K562 (cell line): Measurements from ENCODE around the gene ANO9. TPM values are rescaled to one million over a fixed set of nuclear protein-coding genes. Genes with fewer than 3 reads are reported as not detected.

Source experiments
- ATAC-seq: fragments of 200-7000 bp; cut with Tn5 transposase; 3 replicates; pipeline ENCODE4 v1.9.1; 2020; ENCODE audit warnings: moderate library complexity
- BruUV-seq: library from RNA; stranded (reverse); fragments of 400-500 nt; replicated peaks from 2 replicates; lab custom pipeline; 2021; lab: Mats Ljungman, UMichigan
- CTCF ChIA-PET: fragments of 300-600 bp; formaldehyde crosslinking; extraction: SDS; loops from one replicate; lab custom pipeline; 2021; ENCODE audit warnings: low intra/inter-chr PET ratio; lab: Yijun Ruan, JAX
- POLR2A ChIA-PET: fragments of 300-600, 350-650 bp; sonication (Branson Sonifier 250); formaldehyde crosslinking; extraction: SDS; loops from one replicate; lab custom pipeline; 2021; ENCODE audit warnings: antibody characterized with exemption, inconsistent platforms; lab: Yijun Ruan, JAX
- DNase-seq, 4 experiments: peaks; one replicate each; pipeline versions ENCODE4 v3.0.0 to v3.0.0-alpha.2; 2011 to 2018; ENCODE audit warnings: low spot score in 3 of 4, mixed read lengths in 3 of 4; ENCODE audit errors: extremely low read depth in 1 of 4
- FAIRE-seq: peaks from 2 replicates; lab custom pipeline; 2011; peaks lifted over from hg19 to GRCh38; lab: Jason Lieb, UNC
- H2AFZ ChIP-seq: 2 replicates; pipeline ENCODE4 v1.6.0; 2011; ENCODE audit warnings: low read depth, low read length, control low read depth, inconsistent platforms
- H3K27ac ChIP-seq: fragments of 200-600 bp; 3 replicates; pipeline ENCODE4 v1.8.0; 2011; ENCODE audit warnings: low read depth, mild to moderate bottlenecking, control low read depth, inconsistent platforms, low read length, moderate library complexity, mixed read lengths; ENCODE audit errors: extremely low read depth
- H3K27me3 ChIP-seq, 2 experiments: fragments of 300-600 bp in 1 of 2; 2 replicates in 1 of 2; 3 replicates in 1 of 2; pipeline versions ENCODE4 v1.6.0 to v1.8.0; 2011; ENCODE audit warnings: inconsistent platforms in 2 of 2, low read length in 2 of 2, mild to moderate bottlenecking in 1 of 2, mixed read lengths in 1 of 2, moderate library complexity in 1 of 2; ENCODE audit not compliant: control insufficient read depth in 2 of 2, insufficient read depth in 2 of 2
- H3K36me3 ChIP-seq: fragments of 300-600 bp; 3 replicates; pipeline ENCODE4 v1.8.0; 2011; ENCODE audit warnings: mild to moderate bottlenecking, low read length, inconsistent platforms; ENCODE audit not compliant: control insufficient read depth, insufficient read depth
- H3K4me1 ChIP-seq, 2 experiments: fragments of 200-600 bp in 1 of 2; replicated peaks in 1 of 2; 2 replicates in 1 of 2; 3 replicates in 1 of 2; pipeline versions ENCODE4 v1.5.1 to v1.8.0; 2011; ENCODE audit warnings: inconsistent platforms in 2 of 2, low read length in 2 of 2, mild to moderate bottlenecking in 1 of 2, mixed read lengths in 1 of 2, moderate library complexity in 1 of 2; ENCODE audit not compliant: control insufficient read depth in 2 of 2, insufficient read depth in 2 of 2
- H3K4me2 ChIP-seq: 2 replicates; pipeline ENCODE4 v1.6.1; 2011; ENCODE audit warnings: low read length, control low read depth, inconsistent platforms, mixed read lengths; ENCODE audit not compliant: insufficient read depth
- H3K4me3 ChIP-seq: fragments of 200-600 bp; sonication (generic), shearing (Covaris generic); 2 replicates; pipeline ENCODE4 v1.5.1; 2016; ENCODE audit warnings: control low read depth, inconsistent platforms
- H3K79me2 ChIP-seq: fragments of 200-600 bp; 3 replicates; pipeline ENCODE4 v1.8.0; 2011; ENCODE audit warnings: low read length, inconsistent platforms; ENCODE audit not compliant: control insufficient read depth, insufficient read depth
- H3K9ac ChIP-seq, 2 experiments: 2 replicates each; pipeline versions ENCODE4 v1.6.0 to v1.6.1; 2011; ENCODE audit warnings: low read depth in 2 of 2, low read length in 2 of 2, control low read depth in 1 of 2, inconsistent platforms in 1 of 2, mild to moderate bottlenecking in 1 of 2, mixed read lengths in 1 of 2; ENCODE audit not compliant: insufficient read depth in 1 of 2
- H3K9me1 ChIP-seq: one replicate; pipeline ENCODE4 v1.6.0; 2011; ENCODE audit warnings: inconsistent platforms, mild to moderate bottlenecking, low read length, moderate library complexity; ENCODE audit not compliant: control insufficient read depth, insufficient read depth
- H3K9me3 ChIP-seq: replicated peaks from 2 replicates; pipeline ENCODE4 v1.5.1; 2011; ENCODE audit warnings: low read depth, low read length, inconsistent platforms; ENCODE audit not compliant: control insufficient read depth, insufficient read depth
- H4K20me1 ChIP-seq: replicated peaks from 2 replicates; pipeline ENCODE4 v1.6.1; 2011; ENCODE audit warnings: low read length, inconsistent platforms, mixed read lengths; ENCODE audit not compliant: control insufficient read depth, insufficient read depth
- ARNT ChIP-seq, 2 experiments: fragments of 450-650 bp; IDR thresholded peaks; 2 replicates each; pipeline ENCODE4 v1.6.1; 2016; ENCODE audit warnings: mild to moderate bottlenecking in 1 of 2
- FOSL1 ChIP-seq: fragments of 200-800 bp; sonication (Bioruptor generic); conservative IDR thresholded peaks from 2 replicates; pipeline ENCODE4 v1.6.1; 2016; ENCODE audit warnings: missing genetic modification characterization, missing compliant biosample characterization
- MAFF ChIP-seq: IDR thresholded peaks from 2 replicates; pipeline ENCODE4 v1.6.1; 2012; ENCODE audit warnings: low read length, improper control_type of control experiment
- MIER1 ChIP-seq: fragments of 450-650 bp; IDR thresholded peaks from 2 replicates; pipeline ENCODE4 v1.6.1; 2016; ENCODE audit warnings: antibody characterized with exemption, mild to moderate bottlenecking, low read depth
- MTA3 ChIP-seq: fragments of 450-650 bp; formaldehyde crosslinking; IDR thresholded peaks from 2 replicates; pipeline ENCODE4 v1.6.1; 2017; ENCODE audit warnings: mild to moderate bottlenecking, borderline replicate concordance
- POLR2B ChIP-seq: fragments of 450-650 bp; IDR thresholded peaks from 2 replicates; pipeline ENCODE4 v1.6.1; 2018; ENCODE audit warnings: low read depth; ENCODE audit not compliant: partially characterized antibody
- POLR2G ChIP-seq: fragments of 200-400 bp; formaldehyde crosslinking; IDR thresholded peaks from 2 replicates; pipeline ENCODE4 v1.6.1; 2017; ENCODE audit warnings: low read depth, mild to moderate bottlenecking, antibody characterized with exemption, low read length, moderate library complexity
- SMAD1 ChIP-seq: fragments of 150-350 bp; IDR thresholded peaks from 2 replicates; pipeline ENCODE4 v1.6.1; 2014; ENCODE audit warnings: low read length, low read depth; ENCODE audit not compliant: partially characterized antibody
- ZKSCAN3 ChIP-seq: fragments of 250-450 bp; sonication (Bioruptor Pico); IDR thresholded peaks from 2 replicates; pipeline ENCODE4 v1.4.0; 2020
- ZZZ3 ChIP-seq: fragments of 450-650 bp; IDR thresholded peaks from 2 replicates; pipeline ENCODE4 v1.6.1; 2016; ENCODE audit warnings: antibody characterized with exemption, mild to moderate bottlenecking, moderate library complexity
- WGBS: fragments of 100-300 bp; shearing (Covaris generic); methylation state at CpG from one replicate; pipeline ENCODE4 v1.1.6; 2016; ENCODE audit warnings: low coverage, mixed read lengths; ENCODE audit not compliant: insufficient coverage; ENCODE audit errors: missing lambda C conversion rate; 5-methylcytosine and 5-hydroxymethylcytosine counted together
- in situ Hi-C: fragments of 300-500 bp; cut with MboI; formaldehyde crosslinking; loops from 4 replicates; pipeline ENCODE4 v1.15.0; 2018; ENCODE audit warnings: inconsistent platforms, mixed read lengths
- intact Hi-C: fragments of 100-400 bp; cut with micrococcal nuclease; formaldehyde crosslinking; loops from 2 replicates; pipeline ENCODE4 v1.14.2; 2022
- polyA plus RNA-seq, 8 experiments: library from polyadenylated mRNA; depleted of rRNA in 4 of 8; stranded (reverse) in 5 of 8; unstranded in 3 of 8; fragments of >200 nt; fragmentation: Nextera tagmentation in 2 of 8; fragmentation: Illumina TruSeq in 1 of 8; extraction: Ambion mirVana in 2 of 8; extraction: Trizol in 1 of 8; gene quantifications; 2 replicates each; pipeline versions ENCODE4 v1.2.1 to v1.2.3, GENCODE V29; 2011 to 2014; ENCODE audit warnings: inconsistent platforms in 1 of 8, missing spikeins in 1 of 8
- total RNA-seq, 7 experiments: library from RNA; depleted of rRNA in 6 of 7; stranded (reverse); fragments of >200 nt in 6 of 7; fragmentation: Illumina TruSeq in 2 of 7; extraction: Trizol in 2 of 7; gene quantifications; 2 replicates each; pipeline versions ENCODE4 v1.2.1 to v1.2.3, GENCODE V29; 2011 to 2021; ENCODE audit warnings: low replicate concordance in 1 of 7
- TF ChIP-seq, protein P1 (sequence below): fragments of 250-450 bp; sonication (Bioruptor Pico); IDR thresholded peaks from 2 replicates; pipeline ENCODE4 v1.5.0; 2021; ENCODE audit warnings: mild to moderate bottlenecking, borderline replicate concordance
- TF ChIP-seq, protein P2 (sequence below): fragments of 250-450 bp; sonication (Bioruptor Pico); IDR thresholded peaks from 2 replicates; pipeline ENCODE4 v1.4.0; 2020

Gene ANO9
- total and polyA plus RNA-seq, 9 of the 15 experiments (the other 6 are each of a cell fraction or from before 2014, with no cell fraction given), result 0.20 to 14.5 (median 4.5) TPM

DNA sequence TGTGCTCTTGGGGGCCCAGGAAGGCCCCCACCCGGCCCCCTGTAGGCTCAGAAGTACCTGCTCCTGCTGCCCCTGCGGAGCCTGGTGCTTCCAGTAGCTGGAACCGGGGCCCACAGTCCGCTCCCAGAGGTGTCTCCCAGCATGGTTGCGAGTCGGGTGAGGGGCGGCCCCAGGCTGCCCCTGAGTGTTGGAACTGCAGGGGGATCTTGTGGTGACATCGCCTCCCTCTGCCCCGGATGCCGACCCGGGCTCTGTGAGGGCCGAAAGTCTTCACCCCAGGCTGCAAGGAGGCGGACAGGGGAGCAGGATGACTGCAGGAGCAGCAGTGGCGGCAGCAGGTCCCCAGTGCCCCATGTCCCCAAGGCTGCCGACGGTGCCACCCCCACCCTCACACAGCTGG is 57.3 kb downstream of the ANO9 start (continued):
- TF ChIP-seq ARNT (IDR thresholded peaks at IDR 0.05) (no peak), MIER1 (no peak), MTA3 (no peak), FOSL1 (tag) (no peak), ZKSCAN3 (no peak), POLR2B (no peak), SMAD1 (no peak), ZZZ3 (no peak), MAFF (no peak)
- TF ChIP-seq, protein P1, sequence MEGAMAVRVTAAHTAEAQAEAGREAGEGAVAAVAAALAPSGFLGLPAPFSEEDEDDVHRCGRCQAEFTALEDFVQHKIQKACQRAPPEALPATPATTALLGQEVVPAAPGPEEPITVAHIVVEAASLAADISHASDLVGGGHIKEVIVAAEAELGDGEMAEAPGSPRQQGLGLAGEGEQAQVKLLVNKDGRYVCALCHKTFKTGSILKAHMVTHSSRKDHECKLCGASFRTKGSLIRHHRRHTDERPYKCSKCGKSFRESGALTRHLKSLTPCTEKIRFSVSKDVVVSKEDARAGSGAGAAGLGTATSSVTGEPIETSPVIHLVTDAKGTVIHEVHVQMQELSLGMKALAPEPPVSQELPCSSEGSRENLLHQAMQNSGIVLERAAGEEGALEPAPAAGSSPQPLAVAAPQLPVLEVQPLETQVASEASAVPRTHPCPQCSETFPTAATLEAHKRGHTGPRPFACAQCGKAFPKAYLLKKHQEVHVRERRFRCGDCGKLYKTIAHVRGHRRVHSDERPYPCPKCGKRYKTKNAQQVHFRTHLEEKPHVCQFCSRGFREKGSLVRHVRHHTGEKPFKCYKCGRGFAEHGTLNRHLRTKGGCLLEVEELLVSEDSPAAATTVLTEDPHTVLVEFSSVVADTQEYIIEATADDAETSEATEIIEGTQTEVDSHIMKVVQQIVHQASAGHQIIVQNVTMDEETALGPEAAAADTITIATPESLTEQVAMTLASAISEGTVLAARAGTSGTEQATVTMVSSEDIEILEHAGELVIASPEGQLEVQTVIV (CRISPR knock-in tag), result no peak
- TF ChIP-seq, all 486 proteins: peak for 0

DNA sequence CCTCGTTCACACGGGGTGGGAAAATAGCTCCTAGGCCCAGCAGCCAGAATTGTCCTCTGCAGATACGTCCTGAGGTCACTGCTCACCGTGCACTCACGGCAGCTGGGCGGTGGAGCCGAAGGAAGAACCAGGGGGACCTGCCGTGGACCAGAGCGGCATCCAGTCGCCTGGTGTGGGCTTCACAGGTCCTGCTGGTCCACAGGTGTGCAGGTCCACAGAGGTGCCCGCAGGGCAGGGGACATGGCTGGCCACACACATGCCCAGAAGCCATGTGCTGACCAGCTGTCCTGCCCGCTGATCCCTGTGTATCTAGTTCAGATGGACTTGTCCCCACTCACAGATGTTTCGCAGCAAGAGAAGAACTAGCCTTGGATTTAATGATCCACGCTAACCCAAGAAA is 58.4 kb downstream of the ANO9 start:
- BruUV-seq, result no TSS peak
- Histone ChIP-seq H3K27me3 (no peaks in the 10 kb centered on the region), H3K79me2 (no peaks in the 10 kb centered on the region), H3K4me3 (no peak overlapping the region), H3K27ac (no peak overlapping the region), H3K4me1 (peaks cover 0 to 32% of the 10 kb centered on the region in 2 experiments; a peak in 4 of 5 replicates), H3K9ac (no peak overlapping the region), H4K20me1 (no peaks in the 10 kb centered on the region), H3K9me3 (peaks cover 5% of the 10 kb centered on the region), H3K9me1 (no peaks in the 10 kb centered on the region), H2AFZ (no peak overlapping the region), H3K4me2 (no peak overlapping the region), H3K36me3 (peaks cover 16% of the 10 kb centered on the region; the same call in 2 of the 3 replicates)
- FAIRE-seq (no peak), DNase-seq (no peak), ATAC-seq (no peak)
- in situ Hi-C loops, result no loop called here
- ChIA-PET CTCF (no interaction called here), POLR2A (interaction anchor here (0.7 kb wide), 1 partner anchor 87 kb away, joined by 4 read pairs; no protein-coding TSS in a partner anchor)
- intact Hi-C loops, result no loop called here
- WGBS, result 78% methylated on average over 14 of the region's 14 CpGs
- TF ChIP-seq POLR2G, result 0 out of 2 replicates have a peak, but pooled peaks have one; percentile 24
- TF ChIP-seq, protein P2, sequence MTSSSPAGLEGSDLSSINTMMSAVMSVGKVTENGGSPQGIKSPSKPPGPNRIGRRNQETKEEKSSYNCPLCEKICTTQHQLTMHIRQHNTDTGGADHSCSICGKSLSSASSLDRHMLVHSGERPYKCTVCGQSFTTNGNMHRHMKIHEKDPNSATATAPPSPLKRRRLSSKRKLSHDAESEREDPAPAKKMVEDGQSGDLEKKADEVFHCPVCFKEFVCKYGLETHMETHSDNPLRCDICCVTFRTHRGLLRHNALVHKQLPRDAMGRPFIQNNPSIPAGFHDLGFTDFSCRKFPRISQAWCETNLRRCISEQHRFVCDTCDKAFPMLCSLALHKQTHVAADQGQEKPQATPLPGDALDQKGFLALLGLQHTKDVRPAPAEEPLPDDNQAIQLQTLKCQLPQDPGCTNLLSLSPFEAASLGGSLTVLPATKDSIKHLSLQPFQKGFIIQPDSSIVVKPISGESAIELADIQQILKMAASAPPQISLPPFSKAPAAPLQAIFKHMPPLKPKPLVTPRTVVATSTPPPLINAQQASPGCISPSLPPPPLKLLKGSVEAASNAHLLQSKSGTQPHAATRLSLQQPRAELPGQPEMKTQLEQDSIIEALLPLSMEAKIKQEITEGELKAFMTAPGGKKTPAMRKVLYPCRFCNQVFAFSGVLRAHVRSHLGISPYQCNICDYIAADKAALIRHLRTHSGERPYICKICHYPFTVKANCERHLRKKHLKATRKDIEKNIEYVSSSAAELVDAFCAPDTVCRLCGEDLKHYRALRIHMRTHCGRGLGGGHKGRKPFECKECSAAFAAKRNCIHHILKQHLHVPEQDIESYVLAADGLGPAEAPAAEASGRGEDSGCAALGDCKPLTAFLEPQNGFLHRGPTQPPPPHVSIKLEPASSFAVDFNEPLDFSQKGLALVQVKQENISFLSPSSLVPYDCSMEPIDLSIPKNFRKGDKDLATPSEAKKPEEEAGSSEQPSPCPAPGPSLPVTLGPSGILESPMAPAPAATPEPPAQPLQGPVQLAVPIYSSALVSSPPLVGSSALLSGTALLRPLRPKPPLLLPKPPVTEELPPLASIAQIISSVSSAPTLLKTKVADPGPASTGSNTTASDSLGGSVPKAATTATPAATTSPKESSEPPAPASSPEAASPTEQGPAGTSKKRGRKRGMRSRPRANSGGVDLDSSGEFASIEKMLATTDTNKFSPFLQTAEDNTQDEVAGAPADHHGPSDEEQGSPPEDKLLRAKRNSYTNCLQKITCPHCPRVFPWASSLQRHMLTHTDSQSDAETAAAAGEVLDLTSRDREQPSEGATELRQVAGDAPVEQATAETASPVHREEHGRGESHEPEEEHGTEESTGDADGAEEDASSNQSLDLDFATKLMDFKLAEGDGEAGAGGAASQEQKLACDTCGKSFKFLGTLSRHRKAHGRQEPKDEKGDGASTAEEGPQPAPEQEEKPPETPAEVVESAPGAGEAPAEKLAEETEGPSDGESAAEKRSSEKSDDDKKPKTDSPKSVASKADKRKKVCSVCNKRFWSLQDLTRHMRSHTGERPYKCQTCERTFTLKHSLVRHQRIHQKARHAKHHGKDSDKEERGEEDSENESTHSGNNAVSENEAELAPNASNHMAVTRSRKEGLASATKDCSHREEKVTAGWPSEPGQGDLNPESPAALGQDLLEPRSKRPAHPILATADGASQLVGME (CRISPR knock-in tag), result no peak
